AG08395 (cell line): ENCODE data around the gene ERI2.

Experiments
- DNase-seq: peaks from one replicate; pipeline ENCODE4 v3.0.0; 2012; ENCODE audit warnings: mixed read lengths, low spot score

ERI2 gene

DNA sequence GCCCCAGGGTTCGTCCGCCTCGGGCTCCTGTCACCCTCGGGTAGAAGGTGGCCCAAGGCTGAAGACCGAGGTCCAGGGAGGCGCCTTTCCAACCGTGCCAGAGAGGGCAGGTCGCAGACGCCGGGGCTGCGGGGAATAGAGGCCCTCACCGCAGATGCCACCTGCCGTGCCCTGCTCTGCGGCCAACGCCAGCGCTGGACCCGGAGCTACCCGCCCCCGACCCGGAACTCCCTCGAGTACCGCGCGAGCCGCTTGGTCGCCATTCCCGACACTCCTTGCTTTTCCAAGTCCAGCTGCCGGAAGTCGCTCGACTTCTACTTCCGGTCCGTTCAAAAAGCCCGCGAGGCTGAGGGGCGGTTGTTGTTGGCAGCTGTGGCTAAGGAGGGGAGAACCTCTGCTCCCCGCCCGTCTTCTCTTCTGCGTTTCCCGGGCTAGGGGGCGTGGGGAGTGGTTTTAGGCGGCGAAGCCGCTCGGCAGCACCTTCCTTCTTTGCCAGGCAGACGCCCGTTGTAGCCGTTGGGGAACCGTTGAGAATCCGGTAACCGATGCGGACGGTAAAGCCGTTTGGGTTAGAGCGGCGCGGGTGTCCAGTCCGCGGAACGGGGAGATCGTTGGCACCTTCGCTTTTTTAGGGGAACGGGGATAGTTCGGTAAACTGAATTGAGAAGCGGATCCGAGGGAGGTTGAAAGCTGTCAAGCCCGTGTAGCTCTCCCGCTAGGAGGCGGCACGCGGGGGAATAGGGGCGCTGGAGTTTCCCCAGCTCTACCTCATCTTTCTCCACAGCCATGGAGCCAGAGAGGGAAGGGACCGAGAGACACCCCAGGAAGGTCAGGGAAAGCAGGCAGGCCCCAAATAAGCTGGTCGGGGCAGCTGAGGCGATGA is at the start of gene ERI2, which contains the start of gene REXO5:
Gene ERI2 (minus strand): TSS at position 305 of the 883 bp plus-strand sequence. CDS start 42 bp downstream, at position 263.
Gene REXO5 (plus strand): TSS at position 360 of the 883 bp plus-strand sequence. CDS start 427 bp downstream, at position 787.
- DNase-seq, result peak; percentile 96

DNA sequence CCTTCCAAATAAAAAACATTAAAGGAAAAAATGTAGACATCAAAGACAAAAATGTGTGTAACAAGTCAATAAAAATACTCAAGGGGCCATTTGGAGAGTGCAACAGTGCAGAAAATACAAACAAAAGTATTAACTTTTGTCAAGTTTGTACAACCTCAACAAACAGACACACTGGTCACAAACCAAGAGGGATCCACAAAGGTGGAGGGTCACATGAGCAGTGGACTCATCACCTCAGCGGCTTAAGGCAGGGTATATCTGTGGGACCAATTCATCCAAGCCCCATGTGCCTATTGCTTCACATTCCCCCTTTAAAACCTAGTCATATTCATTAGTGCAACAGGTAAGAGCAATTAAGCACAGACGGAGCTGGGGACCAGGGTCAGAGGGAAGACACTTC is 48.7 kb upstream of the ERI2 start:
- DNase-seq, result no peak

GRCh38 chr16:20853981-20854620 is 47.8 kb upstream of the ERI2 start:
- DNase-seq, result no peak

DNA sequence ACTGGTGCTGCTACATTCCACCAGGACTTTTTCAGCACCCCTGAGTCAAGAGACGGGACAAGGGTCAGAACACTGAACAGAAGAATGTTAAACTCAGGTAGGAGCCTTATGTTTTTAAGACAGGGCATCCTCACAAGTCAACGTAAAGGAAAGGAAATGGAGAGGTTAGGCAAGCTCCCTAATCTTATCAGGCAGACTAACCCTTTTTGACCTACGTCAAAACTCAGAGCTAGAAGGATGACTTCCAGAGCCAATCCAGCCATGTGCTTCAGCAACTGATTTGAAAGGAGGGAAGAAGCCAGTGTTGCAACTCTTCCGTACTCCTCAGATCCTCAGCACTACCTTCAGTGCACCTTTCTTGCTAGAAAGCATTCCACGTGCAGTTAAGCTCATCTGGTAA is 46.9 kb upstream of the ERI2 start:
- DNase-seq, result no peak

- DNase-seq, result peak; percentile 87
Measured at GRCh38 chr16:20851601-20852000, 45.3 kb upstream of the ERI2 start.

- no peak for DNase-seq
Measured at GRCh38 chr16:20850981-20851380, 44.7 kb upstream of the ERI2 start.

DNA sequence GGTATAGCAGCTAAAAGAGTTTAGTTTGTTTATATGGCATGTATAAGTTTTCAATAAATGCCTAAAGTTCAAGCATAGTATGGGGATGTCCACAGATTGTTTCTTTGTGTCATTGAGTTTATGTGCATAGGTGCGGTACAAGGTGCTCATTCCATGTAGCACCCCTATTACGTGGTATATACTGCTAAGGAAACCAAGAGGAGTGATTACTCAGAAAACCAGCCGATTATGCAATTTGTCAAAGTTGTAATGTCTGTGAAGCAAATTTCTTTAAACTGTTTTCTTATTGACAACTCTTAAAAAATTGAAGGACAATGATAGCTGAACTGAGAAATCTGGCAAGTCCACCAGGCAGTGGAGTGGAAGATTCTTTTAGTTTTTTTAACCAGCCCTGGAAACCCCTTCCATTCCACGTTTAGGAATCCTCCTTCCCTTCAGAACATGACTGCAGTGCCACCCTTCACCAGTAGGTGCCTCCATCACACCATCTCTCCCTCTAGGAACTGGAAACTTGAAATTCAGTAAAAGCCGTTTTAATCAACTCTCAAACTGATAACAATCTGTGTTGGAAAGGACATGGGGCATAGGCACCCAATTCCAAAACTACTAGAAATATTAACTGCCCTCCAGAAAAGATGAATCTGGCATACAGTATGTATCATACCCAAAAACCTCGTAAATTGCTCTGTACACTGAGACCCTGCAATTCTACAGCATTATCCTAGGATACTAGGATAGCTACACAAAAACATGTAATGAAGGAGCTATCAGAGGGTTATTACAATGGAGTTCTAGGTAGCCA is 43.5 kb upstream of the ERI2 start:
- DNase-seq, result peak; percentile 65

- no peak for DNase-seq
Measured at GRCh38 chr16:20847550-20847949, 41.3 kb upstream of the ERI2 start.

GRCh38 chr16:20846551-20846950 is 40.3 kb upstream of the ERI2 start:
- no peak for DNase-seq

GRCh38 chr16:20846030-20846429 is 39.8 kb upstream of the ERI2 start:
- no peak for DNase-seq

DNA sequence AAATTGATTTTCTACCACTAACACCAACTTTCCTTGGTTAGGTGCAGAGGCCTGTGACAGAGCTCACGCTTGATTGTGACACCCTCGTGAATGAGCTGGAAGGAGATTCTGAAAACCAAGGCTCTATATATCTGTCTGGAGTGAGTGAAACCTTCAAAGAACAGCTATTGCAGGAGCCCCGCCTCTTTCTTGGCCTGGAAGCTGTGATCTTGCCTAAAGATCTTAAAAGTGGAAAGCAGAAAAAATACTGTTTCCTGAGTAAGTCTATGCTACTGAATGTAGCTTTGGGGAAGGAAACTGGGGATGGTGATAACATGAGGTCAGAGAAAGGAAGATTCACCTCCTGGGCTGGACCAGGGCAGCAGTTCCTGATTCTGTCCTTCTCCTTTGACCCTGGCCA is 38.3 kb upstream of the ERI2 start:
- DNase-seq, result no peak

DNA sequence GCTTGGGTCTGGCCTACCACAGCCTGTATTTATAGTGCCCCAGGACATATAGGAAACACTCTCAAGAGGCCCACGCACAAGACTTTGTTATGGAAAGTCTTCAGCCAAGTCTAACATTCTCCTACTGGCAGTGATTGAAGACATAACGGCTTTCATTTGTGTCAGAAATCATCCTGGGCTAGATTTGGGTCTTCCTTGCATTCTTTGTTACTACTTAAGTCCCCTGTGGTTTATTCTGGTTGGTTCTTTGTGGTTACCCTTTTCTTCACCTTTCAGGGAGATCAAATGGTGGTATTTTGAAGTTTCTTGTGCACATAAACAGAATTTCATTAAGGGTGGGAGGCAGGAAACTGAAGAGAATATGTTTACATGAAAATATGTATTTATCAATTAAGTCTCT is 37.8 kb upstream of the ERI2 start:
- no peak for DNase-seq

GRCh38 chr16:20839504-20839903 is 33.2 kb upstream of the ERI2 start:
- DNase-seq, result no peak

DNA sequence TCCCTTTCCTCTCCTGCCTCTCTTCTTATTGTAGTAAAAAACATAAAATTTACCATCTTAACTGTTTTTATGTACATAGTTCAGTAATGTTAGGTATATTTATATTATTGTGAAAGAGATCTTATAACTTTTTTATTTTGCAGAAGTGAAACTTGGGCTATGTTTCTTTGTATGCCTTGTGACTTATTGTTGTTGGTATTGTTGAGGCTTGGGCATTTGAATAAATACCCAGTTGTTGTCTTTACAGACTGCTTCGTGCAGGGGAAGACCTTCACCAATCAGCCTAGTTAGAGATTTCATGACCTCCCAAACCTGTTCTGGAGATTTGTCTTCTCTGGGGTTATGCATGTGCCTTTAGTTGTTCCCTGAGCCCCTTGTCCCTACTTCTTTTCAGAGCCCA is 32.0 kb upstream of the ERI2 start:
- DNase-seq, result no peak

DNA sequence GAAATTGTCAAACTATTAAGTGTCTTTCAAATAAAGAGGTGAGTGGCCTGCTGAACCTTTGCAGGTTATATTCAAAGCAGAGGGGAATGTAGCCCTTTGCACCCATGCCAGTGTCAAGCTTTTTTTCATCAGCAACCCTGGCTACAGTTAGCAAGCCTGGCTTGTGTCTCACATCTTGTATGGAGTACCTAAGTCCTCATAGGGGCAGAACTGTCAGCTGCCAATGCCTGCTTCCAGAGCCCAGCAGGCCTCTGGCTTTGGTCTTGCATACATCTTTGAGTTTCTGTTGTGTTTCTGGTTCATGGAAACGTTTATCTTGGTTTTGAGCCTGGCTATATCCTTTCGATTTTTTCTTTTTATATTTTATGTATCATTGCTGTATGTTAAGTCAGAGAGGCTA is 26.8 kb upstream of the ERI2 start:
- no peak for DNase-seq

GRCh38 chr16:20830372-20830771 is 24.1 kb upstream of the ERI2 start:
- DNase-seq, result no peak

DNA sequence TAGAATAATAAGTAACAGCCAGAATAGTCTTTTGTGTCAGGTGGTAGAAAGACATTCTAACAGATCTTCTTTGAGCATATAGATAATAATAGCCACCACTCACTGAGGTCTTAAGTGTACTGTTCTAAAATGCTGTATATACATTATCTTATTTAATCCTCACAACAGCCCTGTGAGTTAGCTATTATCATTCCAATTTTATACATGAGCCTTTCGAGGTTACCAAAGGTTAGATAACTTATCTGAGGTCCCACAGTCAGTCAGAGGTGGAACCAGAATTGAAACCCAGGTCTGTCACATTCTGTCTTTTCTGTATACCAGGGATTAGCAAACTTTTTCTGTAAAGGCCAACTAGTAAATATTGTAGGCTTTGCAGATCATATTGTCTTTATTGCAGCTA is 23.3 kb upstream of the ERI2 start:
- no peak for DNase-seq

DNA sequence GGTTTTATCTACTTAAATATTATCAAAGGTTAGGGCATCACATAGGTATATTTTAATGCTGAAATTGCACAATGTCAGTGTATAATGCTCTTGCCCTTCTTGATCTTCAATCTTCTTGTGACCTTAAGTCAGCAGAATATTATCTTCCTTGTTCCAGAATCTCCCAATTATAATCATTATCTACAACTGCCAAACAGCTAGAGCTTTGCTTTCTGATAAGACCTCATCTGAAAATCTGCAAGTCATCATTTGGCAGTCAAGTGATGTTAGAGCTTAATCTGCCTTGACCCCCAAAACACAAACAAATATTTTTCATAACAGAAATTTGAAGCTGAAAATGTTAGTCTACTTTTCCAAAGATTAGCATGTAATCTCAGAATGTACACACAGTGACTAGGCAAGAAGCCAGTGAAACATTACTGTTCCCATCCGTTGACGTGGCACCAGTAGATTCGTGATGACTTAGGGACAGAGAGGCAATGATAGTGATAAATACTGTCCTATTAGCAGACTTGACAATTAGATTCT is 19.8 kb upstream of the ERI2 start:
- no peak for DNase-seq

GRCh38 chr16:20822521-20823325 is 16.5 kb upstream of the ERI2 start:
- no peak for DNase-seq

GRCh38 chr16:20821682-20822081 is 15.4 kb upstream of the ERI2 start:
- no peak for DNase-seq

DNA sequence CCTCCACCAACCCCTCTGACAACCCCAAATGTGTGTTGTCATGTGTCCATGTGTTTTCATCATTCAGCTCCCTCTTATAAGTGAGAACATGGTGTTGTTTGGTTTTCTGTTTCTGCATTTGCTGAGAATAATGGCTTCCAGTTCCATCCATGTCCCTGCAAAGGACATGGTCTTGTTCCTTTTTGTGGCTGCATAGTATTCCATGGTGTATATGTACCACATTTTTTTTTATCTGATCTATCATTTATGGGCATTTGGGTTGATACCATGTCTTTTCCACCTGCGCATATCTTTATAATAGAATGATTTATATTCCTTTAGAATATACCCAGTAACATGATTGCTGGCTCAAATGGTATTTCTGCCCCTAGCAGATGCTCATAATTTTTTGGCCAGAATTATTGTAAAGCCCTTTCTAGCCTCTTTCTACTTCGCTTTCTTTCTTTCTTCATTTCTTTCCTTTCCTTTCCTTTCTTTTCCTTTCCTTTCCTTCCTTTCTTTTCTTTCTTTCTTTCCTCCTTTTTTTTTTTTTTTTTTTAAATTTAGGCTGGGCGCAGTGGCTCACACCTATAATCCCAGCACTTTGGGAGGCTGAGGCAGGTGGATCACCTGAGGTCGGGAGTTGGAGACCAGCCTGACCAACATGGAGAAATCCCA is 12.8 kb upstream of the ERI2 start:
- no peak for DNase-seq
